GM21367 (cell line): ENCODE results near the gene AGL.
A peak's percentile ranks its signal among the peaks of the same experiment; 100 is the strongest.
"Not testable (repeated sequence)": the region's sequence is repeated elsewhere in the genome, so short reads cannot be mapped to it uniquely, and the experiment has no call there.

Experiments used
- ATAC-seq: cut with Tn5 transposase; IDR thresholded peaks from one replicate; pipeline ENCODE4 v1.9.1; 2021; ENCODE audit not compliant: unreplicated experiment

The AGL gene

GRCh38 chr1:99849744-99850458 is at the start of gene AGL:
Gene AGL, plus strand, starts transcription at chr1:99850361. Its CDS starts 682 bp downstream, at chr1:99851043.
- peak; percentile 98 for ATAC-seq

- no peak for ATAC-seq
Observed at GRCh38 chr1:99801584-99801983, 48.6 kb upstream of the AGL start.

- ATAC-seq = no peak
Observed at GRCh38 chr1:99806882-99807281, 43.3 kb upstream of the AGL start.

- peak; percentile 87 for ATAC-seq
Observed at GRCh38 chr1:99808391-99809115, 41.6 kb upstream of the AGL start.

- ATAC-seq = no peak
Observed at GRCh38 chr1:99811075-99811474, 39.1 kb upstream of the AGL start.

- no peak for ATAC-seq
Observed at GRCh38 chr1:99811747-99812146, 38.4 kb upstream of the AGL start.

GRCh38 chr1:99814373-99814900 is 35.7 kb upstream of the AGL start:
- no peak for ATAC-seq

GRCh38 chr1:99816656-99817055 is 33.5 kb upstream of the AGL start:
- ATAC-seq = no peak

- no peak for ATAC-seq
Observed at GRCh38 chr1:99818063-99818699, 32.0 kb upstream of the AGL start.

GRCh38 chr1:99820546-99820945 is 29.6 kb upstream of the AGL start:
- peak; percentile 61 for ATAC-seq

GRCh38 chr1:99825098-99825497 is 25.1 kb upstream of the AGL start:
- ATAC-seq = no peak

GRCh38 chr1:99825702-99826101 is 24.5 kb upstream of the AGL start:
- ATAC-seq = no peak

- no peak for ATAC-seq
Observed at GRCh38 chr1:99827970-99828369, 22.2 kb upstream of the AGL start.

- ATAC-seq = no peak
Observed at GRCh38 chr1:99829269-99829668, 20.9 kb upstream of the AGL start.

GRCh38 chr1:99833911-99834310 is 16.2 kb upstream of the AGL start:
- ATAC-seq = not testable (repeated sequence)

GRCh38 chr1:99836171-99837103 is 13.7 kb upstream of the AGL start:
- not testable (repeated sequence) for ATAC-seq

- ATAC-seq = not testable (repeated sequence)
Observed at GRCh38 chr1:99840353-99840752, 9.8 kb upstream of the AGL start.

GRCh38 chr1:99843760-99844159 is 6.4 kb upstream of the AGL start:
- no peak for ATAC-seq

- ATAC-seq = not testable (repeated sequence)
Observed at GRCh38 chr1:99845201-99845600, 5.0 kb upstream of the AGL start.

- ATAC-seq = no peak
Observed at GRCh38 chr1:99849413-99849743, 783 bp upstream of the AGL start.
